Activated CD4-positive, alpha-beta T cell treated with anti-CD3 and anti-CD28 coated beads, Interleukin-2, Interleukin-6, amounts not matched to agents 100 ng/mL and 50 ng/mL, durations not matched to agents 16 hours and 8 hours (primary cell): ENCODE results near the gene DRD5.
"Not testable (repeated sequence)": the region's sequence is repeated elsewhere in the genome, so short reads cannot be mapped to it uniquely, and the experiment has no call there.

Source experiments
- DNase-seq: peaks from one replicate; pipeline ENCODE4 v3.0.0-alpha.2; 2020

The DRD5 gene

GRCh38 chr4:9781343-9782135 is at the start of gene DRD5:
Gene DRD5 (plus strand): TSS chr4:9781634. CDS start chr4:9782030, 396 bp downstream.
- no peak for DNase-seq

GRCh38 chr4:9732256-9732655 is 49.2 kb upstream of the DRD5 start:
- not testable (repeated sequence) for DNase-seq

GRCh38 chr4:9735515-9735914 is 45.9 kb upstream of the DRD5 start:
- no peak for DNase-seq

GRCh38 chr4:9737280-9737679 is 44.2 kb upstream of the DRD5 start:
- not testable (repeated sequence) for DNase-seq

- not testable (repeated sequence) for DNase-seq
Measured at GRCh38 chr4:9743789-9744188, 37.6 kb upstream of the DRD5 start.

GRCh38 chr4:9745782-9746181 is 35.7 kb upstream of the DRD5 start:
- DNase-seq, result no peak

GRCh38 chr4:9758641-9759317 is 22.7 kb upstream of the DRD5 start:
- DNase-seq, result peak; percentile 2

- peak; percentile 75 for DNase-seq
Measured at GRCh38 chr4:9762823-9763475, 18.5 kb upstream of the DRD5 start.

- no peak for DNase-seq
Measured at GRCh38 chr4:9764155-9764696, 17.2 kb upstream of the DRD5 start.

- DNase-seq, result peak; percentile 32
Measured at GRCh38 chr4:9765091-9765490, 16.3 kb upstream of the DRD5 start.

GRCh38 chr4:9769321-9769720 is 12.1 kb upstream of the DRD5 start:
- no peak for DNase-seq

GRCh38 chr4:9771034-9771433 is 10.4 kb upstream of the DRD5 start:
- no peak for DNase-seq

GRCh38 chr4:9773471-9773870 is 8.0 kb upstream of the DRD5 start:
- no peak for DNase-seq

- no peak for DNase-seq
Measured at GRCh38 chr4:9782136-9782436, 652 bp downstream of the DRD5 start.

GRCh38 chr4:9785891-9786290 is 4.5 kb downstream of the DRD5 start:
- DNase-seq, result not testable (repeated sequence)

GRCh38 chr4:9792381-9792780 is 10.9 kb downstream of the DRD5 start:
- DNase-seq, result no peak

- not testable (repeated sequence) for DNase-seq
Measured at GRCh38 chr4:9796641-9797040, 15.2 kb downstream of the DRD5 start.

GRCh38 chr4:9800848-9801247 is 19.4 kb downstream of the DRD5 start:
- DNase-seq, result no peak

GRCh38 chr4:9804918-9805317 is 23.5 kb downstream of the DRD5 start:
- DNase-seq, result no peak

GRCh38 chr4:9808077-9808476 is 26.6 kb downstream of the DRD5 start:
- DNase-seq, result no peak

- DNase-seq, result no peak
Measured at GRCh38 chr4:9811806-9812205, 30.4 kb downstream of the DRD5 start.

GRCh38 chr4:9812501-9813340 is 31.3 kb downstream of the DRD5 start:
- peak; percentile 51 for DNase-seq

GRCh38 chr4:9816285-9816684 is 34.9 kb downstream of the DRD5 start:
- no peak for DNase-seq
